GM21529 (cell line): ENCODE data around the gene COG5.

ENCODE experiments used
- ATAC-seq: cut with Tn5 transposase; IDR thresholded peaks from one replicate; pipeline ENCODE4 v1.9.1; 2021; ENCODE audit not compliant: unreplicated experiment

The COG5 gene

GRCh38 chr7:107506674-107507339 lies 56.9 kb downstream of the COG5 start:
- ATAC-seq: no peak

DNA sequence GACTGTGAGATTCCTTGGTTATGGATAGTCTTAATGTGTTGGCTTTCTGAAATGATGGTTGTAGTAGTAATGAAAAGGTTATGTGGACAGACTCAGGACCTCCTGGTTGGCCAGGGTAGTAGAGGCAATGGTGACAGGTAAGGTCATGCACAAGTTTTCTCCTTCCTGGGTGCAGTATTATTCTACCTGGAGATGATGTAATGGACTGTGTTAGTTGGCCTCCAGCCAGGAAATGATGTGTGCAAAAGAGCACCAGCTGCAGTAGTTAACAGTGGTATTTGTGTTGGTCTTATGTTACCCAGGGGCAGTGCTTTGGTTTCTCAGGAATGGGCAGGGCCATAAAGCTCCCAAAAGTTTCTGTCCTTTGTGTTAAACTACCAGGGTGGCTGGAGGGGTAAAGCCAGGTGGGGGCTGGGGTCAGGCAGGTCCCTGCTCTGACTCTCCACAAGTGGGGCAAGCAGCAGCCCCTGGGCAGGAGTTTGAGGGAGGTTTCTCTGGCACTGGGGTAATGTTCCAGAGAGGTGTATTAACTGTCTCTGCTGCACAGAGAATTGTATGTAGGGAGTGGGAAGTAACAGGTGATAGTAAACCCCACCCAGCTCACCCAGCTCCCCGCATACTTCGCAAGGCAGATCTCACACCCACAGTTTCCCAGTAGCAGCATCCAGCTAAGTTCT lies 57.6 kb downstream of the COG5 start:
- ATAC-seq: no peak

DNA sequence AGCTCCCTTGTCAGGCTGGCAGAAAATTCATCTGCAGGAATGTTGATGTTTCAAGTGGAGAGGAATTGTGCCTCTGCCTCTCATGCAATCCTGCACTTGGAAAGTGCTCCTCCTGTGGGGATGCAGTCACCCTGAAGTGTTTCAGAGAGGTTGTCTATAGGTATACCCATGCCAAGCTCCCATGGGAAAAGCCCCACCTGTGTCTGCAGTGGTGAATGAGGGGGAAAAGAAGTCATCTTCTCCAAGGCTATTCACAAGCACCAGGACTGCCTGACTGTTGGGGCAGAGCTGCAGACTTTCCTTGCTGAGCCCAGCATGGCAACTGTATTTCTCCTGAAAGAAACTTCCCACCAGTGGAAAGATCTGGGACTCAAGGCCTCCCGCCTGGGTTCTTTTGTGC lies 58.4 kb downstream of the COG5 start:
- ATAC-seq: no peak

- ATAC-seq: no peak
Measured at GRCh38 chr7:107503687-107504086, 60.0 kb downstream of the COG5 start.

- ATAC-seq: no peak
Measured at GRCh38 chr7:107502797-107503196, 60.9 kb downstream of the COG5 start.

DNA sequence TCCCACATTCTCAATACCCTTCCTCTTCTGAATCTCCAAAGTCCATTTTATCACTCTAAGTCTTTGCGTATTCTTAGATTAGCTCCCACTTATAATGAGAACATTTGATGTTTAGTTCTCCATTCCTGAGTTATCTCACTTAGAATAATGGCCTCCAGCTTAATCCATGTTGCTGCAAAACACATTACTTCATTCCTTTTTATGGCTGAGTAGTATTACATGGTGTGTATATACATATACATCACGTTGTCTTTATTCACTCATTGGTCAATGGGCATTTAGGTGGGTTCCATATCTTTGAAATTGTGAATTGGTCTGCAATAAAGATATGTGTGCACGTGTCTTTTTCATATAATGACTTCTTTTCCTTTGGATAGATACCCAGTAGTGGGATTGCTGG lies 61.6 kb downstream of the COG5 start:
- no peak for ATAC-seq

DNA sequence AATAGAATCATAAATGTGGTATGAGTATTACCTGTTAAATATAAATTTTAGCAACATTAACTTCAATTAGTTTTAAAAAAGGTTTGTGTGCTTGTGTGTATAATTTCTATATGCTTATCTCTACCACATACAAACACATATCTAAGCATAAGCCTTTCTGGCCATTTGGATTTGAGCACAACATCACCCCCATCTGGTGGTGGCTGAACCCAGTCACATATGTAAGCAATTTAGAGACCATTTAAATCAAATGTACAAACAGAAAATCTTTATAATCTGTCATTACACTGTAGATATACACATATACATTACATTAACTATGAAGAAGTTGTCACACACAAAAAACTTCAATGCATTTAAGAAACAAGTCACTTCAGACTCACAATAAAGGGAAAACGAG lies 62.1 kb downstream of the COG5 start:
- ATAC-seq: no peak

- ATAC-seq: no peak
Measured at GRCh38 chr7:107499731-107500130, 64.0 kb downstream of the COG5 start.

- no peak for ATAC-seq
Measured at GRCh38 chr7:107495516-107495915, 68.2 kb downstream of the COG5 start.

DNA sequence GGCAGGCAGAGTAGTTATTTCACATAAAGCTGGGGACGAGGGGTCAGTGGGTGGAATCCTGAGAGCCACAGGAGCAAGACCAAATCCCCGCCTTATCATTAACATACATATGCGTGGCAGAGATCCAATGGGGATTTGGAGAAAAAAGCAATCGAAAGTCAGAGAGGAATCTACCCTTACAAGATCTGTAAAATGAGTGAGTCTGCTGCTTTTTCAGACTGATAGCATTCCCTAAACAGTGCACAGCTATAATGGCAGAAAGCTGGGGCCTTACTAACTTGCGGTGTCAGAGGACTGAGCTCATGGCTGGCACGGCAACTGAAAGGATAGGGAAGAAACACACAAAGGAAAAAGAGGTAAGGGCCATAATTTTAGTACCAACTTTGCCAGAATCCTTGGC lies 68.8 kb downstream of the COG5 start:
- no peak for ATAC-seq

DNA sequence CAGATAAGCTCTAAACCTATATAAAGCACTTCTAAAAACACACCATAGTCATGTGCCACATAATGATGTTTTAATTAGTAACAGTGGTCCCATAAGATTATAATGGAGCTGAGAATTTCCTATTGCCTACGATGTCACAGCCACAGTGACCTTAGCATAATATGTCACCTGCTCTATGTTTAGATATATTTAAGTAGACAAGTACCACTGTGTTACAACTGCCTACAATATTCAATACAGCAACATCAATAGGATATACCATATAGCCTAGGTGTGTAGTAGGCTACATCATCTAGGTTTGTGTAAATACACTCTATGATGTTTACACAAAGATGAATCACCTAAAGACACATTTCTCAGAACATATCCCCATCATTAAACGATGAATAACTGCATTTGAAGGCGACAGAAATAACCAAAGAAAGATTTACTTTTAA lies 69.4 kb downstream of the COG5 start:
- no peak for ATAC-seq

DNA sequence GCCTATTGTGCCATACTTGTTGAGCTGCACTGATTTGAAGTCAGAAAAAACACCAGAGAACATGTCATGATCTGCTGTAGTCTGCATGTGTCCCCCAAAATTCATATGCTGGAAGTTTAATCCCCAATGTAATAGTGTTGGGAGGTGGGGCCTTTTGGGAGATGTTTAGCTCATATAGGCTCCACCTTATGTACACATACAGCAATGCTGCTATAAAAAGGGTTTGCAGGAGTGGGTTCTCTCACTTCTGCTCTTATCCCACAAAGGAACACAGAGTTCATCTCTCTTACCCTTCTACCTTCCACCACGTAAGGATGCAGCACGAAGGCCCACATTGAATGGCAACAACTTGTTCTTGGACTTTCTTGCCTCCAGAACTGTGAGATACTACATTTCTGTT lies 70.8 kb downstream of the COG5 start:
- ATAC-seq: no peak

GRCh38 chr7:107486041-107486440 lies 77.7 kb downstream of the COG5 start:
- ATAC-seq: no peak

DNA sequence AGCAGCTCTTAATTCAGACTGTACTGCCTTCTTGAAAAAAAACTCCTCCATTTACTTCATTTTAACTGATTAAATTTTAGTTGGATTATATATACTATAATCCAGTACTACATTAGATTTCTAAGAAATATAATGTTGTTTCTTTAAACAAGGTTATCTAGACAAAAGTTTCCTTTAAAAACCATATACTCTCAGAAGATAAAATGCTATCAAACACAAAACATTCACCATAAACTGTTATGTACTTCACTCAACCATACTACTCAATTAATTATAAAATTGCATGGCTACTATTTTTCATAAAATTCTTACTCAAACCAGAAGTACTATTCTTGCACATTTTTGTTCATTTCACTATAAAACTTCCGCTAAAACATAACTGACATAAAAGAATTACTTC lies 81.1 kb downstream of the COG5 start:
- ATAC-seq: no peak

GRCh38 chr7:107480932-107481331 lies 82.8 kb downstream of the COG5 start:
- ATAC-seq: no peak

DNA sequence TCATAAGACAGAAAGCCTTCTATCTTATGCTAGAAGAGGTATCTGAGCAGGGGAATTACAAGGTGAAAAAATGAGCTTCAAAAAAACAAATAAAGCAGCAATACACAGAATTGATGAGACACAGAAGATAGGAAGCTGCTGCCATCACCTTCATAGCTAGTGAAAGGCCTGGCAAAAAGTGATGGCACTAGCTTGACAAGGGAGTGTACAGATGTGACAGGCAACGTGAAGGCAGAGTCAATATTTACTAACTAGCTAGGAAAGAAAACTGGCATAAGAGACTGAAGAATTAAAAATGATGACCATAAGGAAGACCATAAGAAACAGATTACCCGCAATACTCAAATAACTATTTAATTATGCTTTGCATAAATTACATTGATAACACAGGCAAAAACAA lies 84.4 kb downstream of the COG5 start:
- no peak for ATAC-seq

DNA sequence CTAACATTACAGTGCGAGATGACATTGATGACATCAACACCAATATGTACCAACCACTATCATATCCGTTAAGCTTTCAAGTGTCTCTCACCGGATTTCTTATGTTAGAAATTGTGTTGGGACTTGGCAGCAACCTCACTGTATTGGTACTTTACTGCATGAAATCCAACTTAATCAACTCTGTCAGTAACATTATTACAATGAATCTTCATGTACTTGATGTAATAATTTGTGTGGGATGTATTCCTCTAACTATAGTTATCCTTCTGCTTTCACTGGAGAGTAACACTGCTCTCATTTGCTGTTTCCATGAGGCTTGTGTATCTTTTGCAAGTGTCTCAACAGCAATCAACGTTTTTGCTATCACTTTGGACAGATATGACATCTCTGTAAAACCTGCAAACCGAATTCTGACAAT lies 89.6 kb downstream of the COG5 start:
- ATAC-seq: no peak

DNA sequence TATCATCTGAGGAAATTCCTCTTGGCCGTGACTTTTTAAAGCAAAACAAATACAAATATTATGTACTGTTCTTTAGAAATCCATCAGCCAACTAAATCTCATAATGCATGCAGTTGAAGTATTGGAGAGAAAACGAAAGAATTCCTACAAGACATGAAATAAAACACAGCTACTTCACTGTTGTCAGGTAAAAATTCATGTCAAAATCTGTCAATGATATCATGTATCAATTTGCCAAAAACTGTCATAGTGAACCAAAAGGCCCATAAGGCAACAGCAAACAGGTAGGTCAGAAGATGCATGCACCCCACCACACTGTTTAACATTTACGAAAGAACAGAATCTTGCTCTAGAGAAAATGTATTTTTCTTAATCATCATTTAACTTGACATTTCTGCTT lies 91.6 kb downstream of the COG5 start:
- no peak for ATAC-seq

DNA sequence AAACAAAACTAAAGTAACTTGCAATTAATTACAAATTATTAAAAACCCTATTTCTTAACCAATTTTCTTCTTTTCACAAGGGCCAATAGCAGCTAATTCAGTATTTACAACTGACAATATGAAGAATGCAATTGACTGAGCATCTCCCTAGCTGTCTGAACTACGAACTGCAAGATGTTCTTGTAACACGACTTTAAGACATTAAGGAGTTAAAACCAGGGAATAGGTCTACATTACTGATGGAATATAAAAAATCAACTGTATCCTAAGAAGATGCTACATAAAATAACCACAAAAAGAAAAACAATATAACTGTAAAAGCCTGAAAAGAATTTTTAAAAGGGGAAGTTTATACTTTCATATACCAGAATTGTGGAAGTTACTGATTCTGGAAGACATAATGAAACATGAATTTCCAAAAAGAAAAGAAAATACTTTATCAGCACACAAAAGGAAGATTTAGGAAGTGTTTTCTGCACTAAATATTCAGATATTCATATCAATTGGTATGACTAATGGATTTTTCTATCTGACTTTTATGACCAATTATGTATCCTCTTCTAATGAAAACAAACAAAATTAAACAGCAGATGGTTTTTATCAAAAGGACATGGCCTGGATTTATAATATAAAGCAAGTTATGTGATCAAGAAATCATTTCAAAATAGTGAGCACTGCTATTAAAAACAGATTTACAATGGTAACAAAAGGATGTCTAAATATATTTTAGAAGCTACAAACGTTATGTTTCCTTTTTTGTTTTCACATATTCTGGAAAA lies 92.2 kb downstream of the COG5 start:
- no peak for ATAC-seq

GRCh38 chr7:107469929-107470328 lies 93.8 kb downstream of the COG5 start, which contains the start of gene GPR22:
Gene GPR22, plus strand, starts transcription at chr7:107470057. Its CDS starts 4,004 bp downstream, at chr7:107474061.
- no peak for ATAC-seq

DNA sequence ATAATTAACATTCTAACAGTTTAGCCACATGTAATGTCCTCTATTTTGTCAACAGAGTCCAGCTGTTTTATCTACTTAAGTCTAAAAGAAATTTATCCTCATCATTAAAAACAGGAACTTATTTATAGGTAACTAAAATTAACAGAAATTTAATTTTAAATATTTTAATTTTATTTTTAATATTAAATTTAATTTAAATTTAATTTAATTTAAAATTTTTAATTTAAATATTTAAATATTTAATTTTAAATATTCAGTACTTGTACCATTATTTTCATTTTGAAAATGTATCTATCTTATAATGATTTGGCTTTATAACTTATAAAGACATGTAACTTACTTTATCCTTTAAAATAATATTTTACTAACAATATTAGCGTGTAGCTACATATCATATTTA lies 94.9 kb downstream of the COG5 start:
- no peak for ATAC-seq

GRCh38 chr7:107467972-107468371 lies 95.7 kb downstream of the COG5 start:
- ATAC-seq: no peak
